GM19351 (cell line): ENCODE measurements around the gene MEIOSIN.
"Not testable (repeated sequence)": the region's sequence is repeated elsewhere in the genome, so short reads cannot be mapped to it uniquely, and the experiment has no call there.

Experiments
- ATAC-seq: cut with Tn5 transposase; IDR thresholded peaks from one replicate; pipeline ENCODE4 v1.9.1; 2021; ENCODE audit warnings: mild to moderate bottlenecking, moderate library complexity; ENCODE audit not compliant: unreplicated experiment

Gene MEIOSIN

DNA sequence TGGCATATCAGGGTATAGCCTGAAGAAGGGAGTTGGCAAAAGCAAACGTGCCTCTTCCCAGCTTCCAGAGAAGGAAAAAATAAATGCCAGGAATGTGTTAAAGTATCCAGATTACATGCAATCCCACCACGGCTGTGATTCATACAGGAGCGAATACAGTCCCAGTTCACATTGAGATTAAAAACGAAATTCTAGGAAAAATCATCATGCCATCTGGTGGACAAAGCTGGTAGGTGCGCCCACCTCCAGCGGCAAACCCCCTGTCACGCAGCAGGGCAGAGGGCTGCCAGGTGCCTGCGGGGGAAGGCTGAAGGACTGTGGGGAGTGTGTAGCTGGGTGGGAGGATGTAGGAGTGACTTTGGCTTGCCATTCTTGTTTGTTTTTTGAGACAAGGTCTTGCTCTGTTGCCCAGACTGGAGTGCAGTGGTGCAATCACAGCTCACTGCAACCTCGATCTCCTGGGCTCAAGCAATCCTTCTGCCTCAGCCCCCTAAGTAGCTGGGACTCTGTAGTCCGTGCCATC is 65.8 kb downstream of the MEIOSIN start:
- ATAC-seq = no peak

- ATAC-seq = not testable (repeated sequence)
These were observed 66.3 kb downstream of the MEIOSIN start for GRCh38 chr19:45799541-45799940.

DNA sequence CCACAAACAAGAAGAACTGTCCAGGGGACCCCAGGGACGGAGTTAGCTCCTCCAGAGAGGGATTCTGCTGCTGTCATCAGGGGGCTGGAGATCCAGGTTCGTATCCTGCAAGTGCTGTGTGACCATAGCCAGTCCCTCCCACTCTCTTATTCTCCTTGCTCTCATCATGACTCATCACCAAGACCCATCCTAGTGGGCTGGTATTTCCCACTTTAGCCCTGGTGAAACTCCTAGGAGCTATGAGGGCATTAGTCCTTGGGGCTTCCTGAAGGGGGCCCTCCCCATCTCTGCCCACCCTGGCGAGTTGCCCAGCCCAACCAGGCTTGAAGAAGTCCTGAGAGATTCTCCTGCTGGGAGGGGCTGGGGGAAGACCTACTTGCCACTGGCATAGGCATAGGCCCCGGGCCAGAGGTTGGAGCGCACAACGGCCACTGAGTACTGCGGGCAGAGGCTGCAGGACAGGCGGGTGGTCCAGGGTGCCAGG is 66.9 kb downstream of the MEIOSIN start:
- ATAC-seq = no peak

DNA sequence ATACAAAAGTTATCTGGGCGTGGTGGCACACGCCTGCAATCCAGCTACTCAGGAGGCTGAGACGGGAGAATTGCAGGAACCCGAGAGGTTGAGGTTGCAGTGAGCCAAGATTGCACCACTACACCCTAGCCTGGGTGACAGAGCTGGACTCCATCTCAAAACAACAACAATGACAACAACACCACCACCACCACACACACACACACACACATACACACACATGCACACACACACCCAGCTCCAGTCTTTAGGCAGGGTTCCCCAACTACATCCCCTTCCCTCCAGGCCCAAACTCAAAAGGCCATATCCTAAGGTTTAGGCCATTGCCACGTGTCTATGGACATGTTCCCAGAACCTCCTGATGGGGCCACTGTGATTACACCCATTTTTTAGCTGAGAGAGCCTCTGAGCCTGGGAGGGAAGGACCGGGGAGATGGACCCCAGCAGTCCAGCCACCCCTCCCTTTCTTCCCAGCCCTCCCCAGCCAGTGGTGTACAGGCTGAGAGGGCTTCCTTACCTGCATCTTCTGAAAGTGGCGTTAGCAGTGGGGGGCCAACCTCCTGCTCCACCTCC is 68.5 kb downstream of the MEIOSIN start:
- no peak for ATAC-seq

DNA sequence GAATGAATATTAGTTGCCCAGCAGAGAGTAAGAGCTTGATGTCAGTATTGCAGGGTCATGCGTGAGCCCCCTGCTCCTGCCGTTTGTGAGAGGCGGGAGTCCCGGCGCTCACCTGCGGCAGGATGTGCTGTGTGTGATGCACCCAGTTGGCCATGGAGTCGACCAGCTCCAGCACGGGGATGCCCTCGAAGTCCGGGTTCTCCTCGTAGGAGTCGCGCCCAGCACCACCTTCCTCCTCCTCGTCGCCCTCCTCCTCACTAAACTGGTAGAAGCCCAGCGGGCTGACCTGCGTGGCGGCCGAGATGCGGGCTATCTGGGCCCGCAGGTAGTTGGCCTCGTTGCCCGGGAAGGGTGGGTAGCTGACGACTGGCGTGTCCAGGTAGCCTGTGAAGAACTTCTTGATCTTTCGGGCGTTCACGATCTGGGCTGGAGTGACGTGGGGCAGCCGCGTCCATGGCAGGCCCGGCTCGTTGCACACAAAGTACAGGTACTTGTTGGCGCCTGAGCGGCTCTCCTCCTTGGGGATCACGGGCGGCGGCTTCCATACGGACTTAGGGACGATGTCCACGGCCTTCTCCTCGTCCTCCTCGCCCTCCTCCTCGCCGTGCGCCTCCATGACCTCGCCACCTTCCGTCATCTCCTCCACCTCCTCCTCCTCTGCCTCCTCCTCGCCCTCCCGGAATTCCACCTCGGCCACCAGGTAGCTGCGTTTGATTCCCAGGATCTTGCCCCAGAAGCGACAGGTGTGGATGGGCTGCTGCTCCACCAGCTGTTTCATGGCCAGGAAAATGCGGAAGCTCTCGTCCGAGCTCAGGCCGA is 71.1 kb downstream of the MEIOSIN start:
- no peak for ATAC-seq

DNA sequence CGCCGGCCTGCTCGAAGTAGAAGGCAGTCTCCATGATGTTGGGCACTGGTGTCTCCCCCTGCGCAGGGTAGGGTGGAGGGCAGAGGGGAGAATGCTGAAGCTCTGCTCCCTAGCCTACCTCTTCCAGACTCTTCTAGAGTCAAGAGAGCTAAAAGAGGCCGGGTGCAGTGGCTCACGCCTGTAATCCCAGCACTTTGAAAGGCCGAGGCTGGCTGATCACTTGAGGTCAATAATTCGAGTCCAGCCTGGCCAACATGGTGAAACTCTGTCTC is 71.7 kb downstream of the MEIOSIN start:
- ATAC-seq = no peak

- ATAC-seq = no peak
These were observed 72.5 kb downstream of the MEIOSIN start for GRCh38 chr19:45805719-45806118.

GRCh38 chr19:45809643-45810159 is 76.5 kb downstream of the MEIOSIN start:
- ATAC-seq = no peak

DNA sequence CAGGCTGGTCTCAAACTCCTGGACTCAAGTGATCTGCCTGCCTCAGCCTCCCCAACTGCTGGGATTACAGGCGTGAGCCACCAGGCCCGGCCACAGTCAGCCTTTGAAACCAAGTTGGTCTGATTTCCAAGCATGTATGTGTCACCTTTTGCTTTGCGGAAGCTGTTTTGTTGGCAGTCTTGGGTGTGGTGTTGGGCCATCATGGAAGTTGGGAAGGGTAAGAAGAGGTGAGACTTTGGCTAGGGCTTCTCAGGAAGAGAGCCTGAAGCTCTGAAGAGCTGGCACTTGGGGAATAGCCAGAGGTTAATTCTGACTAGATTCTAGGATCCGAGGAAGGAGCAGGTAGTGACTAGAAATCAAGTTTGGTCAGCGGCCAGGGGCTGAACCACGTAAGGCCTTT is 79.1 kb downstream of the MEIOSIN start:
- no peak for ATAC-seq
